ENCODE data around the gene GABARAPL1.

DNA sequence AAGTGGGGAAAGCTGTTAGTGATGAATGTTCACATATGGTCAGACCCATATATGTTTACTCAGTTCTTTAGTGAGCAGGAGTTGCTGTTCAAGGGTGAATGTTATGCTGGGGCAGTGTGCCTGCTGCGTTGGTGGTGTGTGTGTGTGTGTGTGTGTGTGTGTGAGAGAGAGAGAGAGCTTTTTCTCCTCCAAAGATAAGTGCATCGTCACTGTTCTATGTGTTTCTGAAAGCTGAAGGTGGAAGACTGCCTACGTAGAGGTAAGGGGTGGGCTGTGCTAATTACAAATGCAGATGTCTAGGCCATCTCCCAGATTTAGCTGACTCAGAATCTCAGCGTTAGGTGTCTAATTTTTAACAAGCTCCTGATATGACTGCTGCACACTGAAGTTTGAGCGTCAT, 10.5 kb downstream of the GABARAPL1 start:
- no peak for TF ChIP-seq TCF7L2 (IDR thresholded peaks at IDR 0.05; ENCODE audit: low read depth, low read length)
- TF ChIP-seq, protein P1, sequence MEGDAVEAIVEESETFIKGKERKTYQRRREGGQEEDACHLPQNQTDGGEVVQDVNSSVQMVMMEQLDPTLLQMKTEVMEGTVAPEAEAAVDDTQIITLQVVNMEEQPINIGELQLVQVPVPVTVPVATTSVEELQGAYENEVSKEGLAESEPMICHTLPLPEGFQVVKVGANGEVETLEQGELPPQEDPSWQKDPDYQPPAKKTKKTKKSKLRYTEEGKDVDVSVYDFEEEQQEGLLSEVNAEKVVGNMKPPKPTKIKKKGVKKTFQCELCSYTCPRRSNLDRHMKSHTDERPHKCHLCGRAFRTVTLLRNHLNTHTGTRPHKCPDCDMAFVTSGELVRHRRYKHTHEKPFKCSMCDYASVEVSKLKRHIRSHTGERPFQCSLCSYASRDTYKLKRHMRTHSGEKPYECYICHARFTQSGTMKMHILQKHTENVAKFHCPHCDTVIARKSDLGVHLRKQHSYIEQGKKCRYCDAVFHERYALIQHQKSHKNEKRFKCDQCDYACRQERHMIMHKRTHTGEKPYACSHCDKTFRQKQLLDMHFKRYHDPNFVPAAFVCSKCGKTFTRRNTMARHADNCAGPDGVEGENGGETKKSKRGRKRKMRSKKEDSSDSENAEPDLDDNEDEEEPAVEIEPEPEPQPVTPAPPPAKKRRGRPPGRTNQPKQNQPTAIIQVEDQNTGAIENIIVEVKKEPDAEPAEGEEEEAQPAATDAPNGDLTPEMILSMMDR (IDR thresholded peaks at IDR 0.05): no peak
- TF ChIP-seq POLR2AphosphoS5 (IDR thresholded peaks at IDR 0.05; ENCODE audit: low read depth, low read length): no peak
- TF ChIP-seq SIN3A (IDR thresholded peaks at IDR 0.05; ENCODE audit: borderline replicate concordance, insufficient read depth, low read depth, low read length): no peak

All from Panc1 (cell line).